ENCODE measurements around the gene PUSL1. TPM values are rescaled to one million over a fixed set of nuclear protein-coding genes. Genes with fewer than 3 reads are reported as not detected.

PUSL1 gene
- total RNA-seq, 1 donor = 29.3 TPM

DNA sequence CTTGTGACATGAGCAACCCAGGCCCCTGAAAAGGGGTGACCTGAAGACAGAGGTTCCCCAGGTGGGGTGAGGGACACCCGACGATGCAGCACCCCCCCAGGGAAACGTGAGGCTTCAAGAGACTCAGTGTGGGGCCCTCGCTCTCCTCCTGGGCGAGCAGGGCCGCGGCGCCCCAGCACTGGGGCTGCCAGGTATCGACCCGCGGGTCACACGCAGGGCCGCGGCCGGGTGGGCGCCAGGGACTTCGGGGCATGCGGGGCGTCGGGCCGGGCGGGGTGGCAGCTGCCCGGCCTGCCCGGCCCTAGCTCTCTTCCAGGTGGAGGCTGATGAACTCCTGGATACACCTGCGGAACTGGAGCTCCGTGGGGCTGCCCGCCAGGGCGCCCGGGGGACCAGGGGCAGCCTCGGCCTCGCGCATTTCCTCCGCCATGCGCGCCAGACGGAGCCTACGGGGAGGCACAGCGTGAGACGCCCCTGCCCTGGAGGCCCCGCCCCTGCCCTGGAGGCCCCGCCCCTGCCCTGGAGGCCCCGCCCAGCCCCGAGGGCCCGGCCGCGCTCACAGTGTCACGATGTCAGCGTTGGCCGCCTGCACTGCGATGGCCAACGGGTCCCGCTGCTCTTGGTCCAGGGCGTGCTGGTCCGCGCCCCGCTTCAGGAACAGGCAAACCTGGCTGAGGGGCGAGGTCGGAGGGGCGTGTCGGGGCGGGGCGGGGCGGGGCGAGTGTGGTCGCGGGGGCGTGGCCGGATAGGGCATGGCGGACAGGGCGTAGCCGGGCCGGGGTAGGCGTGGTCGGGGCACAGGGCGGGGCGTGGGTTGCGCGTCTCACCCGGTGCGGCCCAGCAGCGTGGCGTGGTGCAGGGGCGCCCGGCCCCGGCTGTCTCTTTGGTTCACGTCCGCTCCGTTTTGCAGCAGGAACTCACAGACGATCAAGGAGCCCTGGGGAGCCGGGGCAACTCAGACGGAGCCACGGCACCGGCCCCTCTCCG is 14.8 kb upstream of the PUSL1 start:
- H3K36me3 ChIP-seq (ENCODE audit: insufficient read depth, low read length) = no peaks in the 10 kb centered on the region
- H3K4me1 ChIP-seq (ENCODE audit: insufficient read depth, low read length) = peaks cover 5% of the 10 kb centered on the region
- no peak overlapping the region for H3K4me2 ChIP-seq (ENCODE audit: insufficient read depth, low read length)
- peaks cover 11% of the 10 kb centered on the region for H4K20me1 ChIP-seq (ENCODE audit: insufficient read depth, low read length)
- TF ChIP-seq, protein P1, sequence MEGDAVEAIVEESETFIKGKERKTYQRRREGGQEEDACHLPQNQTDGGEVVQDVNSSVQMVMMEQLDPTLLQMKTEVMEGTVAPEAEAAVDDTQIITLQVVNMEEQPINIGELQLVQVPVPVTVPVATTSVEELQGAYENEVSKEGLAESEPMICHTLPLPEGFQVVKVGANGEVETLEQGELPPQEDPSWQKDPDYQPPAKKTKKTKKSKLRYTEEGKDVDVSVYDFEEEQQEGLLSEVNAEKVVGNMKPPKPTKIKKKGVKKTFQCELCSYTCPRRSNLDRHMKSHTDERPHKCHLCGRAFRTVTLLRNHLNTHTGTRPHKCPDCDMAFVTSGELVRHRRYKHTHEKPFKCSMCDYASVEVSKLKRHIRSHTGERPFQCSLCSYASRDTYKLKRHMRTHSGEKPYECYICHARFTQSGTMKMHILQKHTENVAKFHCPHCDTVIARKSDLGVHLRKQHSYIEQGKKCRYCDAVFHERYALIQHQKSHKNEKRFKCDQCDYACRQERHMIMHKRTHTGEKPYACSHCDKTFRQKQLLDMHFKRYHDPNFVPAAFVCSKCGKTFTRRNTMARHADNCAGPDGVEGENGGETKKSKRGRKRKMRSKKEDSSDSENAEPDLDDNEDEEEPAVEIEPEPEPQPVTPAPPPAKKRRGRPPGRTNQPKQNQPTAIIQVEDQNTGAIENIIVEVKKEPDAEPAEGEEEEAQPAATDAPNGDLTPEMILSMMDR (IDR thresholded peaks at IDR 0.05; ENCODE audit: extremely low read depth, low read depth, low read length) = no peak
- no peak for DNase-seq (ENCODE audit: insufficient read length, low spot score, missing footprints)
- H3K4me3 ChIP-seq (ENCODE audit: insufficient read depth, low read length) = no peak overlapping the region
- no peaks in the 10 kb centered on the region for H3K9me3 ChIP-seq (ENCODE audit: low read depth, low read length)
- H3K27me3 ChIP-seq (ENCODE audit: insufficient read depth, low read length) = no peaks in the 10 kb centered on the region
- no peak overlapping the region for H3K27ac ChIP-seq (ENCODE audit: low read depth, low read length)
- H3K79me2 ChIP-seq (ENCODE audit: insufficient read depth, low read length) = no peaks in the 10 kb centered on the region
- H2AFZ ChIP-seq (ENCODE audit: low read length) = no peak overlapping the region

DNA sequence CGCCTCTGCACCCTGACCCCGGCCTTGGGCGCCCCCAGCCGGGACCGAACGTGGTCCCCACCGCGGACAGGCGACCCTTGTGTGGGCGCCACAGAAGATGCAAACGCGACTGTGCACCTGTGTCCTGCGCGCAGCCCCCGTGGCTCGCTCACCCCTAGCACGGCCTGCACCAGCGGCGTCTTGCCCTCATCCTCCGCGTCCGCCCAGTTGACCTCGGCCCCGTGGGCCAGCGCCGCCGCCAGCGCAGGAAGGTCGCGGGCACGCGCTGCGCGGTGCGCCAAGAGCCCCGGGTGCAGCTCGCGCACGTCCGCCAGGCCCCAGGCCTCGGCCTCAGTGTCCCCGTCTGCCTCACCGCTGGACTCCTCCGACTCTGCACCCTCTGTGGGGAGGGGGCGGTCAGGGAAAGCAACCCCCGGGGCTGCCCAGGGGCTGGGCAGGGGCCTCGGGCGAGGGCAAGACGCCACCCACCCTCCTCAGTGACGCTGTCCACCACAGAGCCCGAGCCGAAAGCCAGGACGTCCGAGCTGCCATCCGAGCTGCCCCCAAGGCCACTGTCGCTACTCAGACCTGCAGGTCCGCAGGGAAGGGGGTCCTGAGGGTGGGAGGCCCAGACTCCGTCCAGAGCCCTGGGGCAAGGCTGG is 14.0 kb upstream of the PUSL1 start:
- no peaks in the 10 kb centered on the region for H3K27me3 ChIP-seq (ENCODE audit: insufficient read depth, low read length)
- H3K79me2 ChIP-seq (ENCODE audit: insufficient read depth, low read length) = no peaks in the 10 kb centered on the region
- H3K27ac ChIP-seq (ENCODE audit: low read depth, low read length) = no peak overlapping the region
- no peak overlapping the region for H2AFZ ChIP-seq (ENCODE audit: low read length)
- DNase-seq (ENCODE audit: insufficient read length, low spot score, missing footprints) = no peak
- H4K20me1 ChIP-seq (ENCODE audit: insufficient read depth, low read length) = peaks cover 18% of the 10 kb centered on the region
- H3K9me3 ChIP-seq (ENCODE audit: low read depth, low read length) = no peaks in the 10 kb centered on the region
- no peak overlapping the region for H3K4me3 ChIP-seq (ENCODE audit: insufficient read depth, low read length)
- H3K4me2 ChIP-seq (ENCODE audit: insufficient read depth, low read length) = no peak overlapping the region
- H3K36me3 ChIP-seq (ENCODE audit: insufficient read depth, low read length) = no peaks in the 10 kb centered on the region
- TF ChIP-seq, protein P1 (IDR thresholded peaks at IDR 0.05; ENCODE audit: extremely low read depth, low read depth, low read length) = no peak
- H3K4me1 ChIP-seq (ENCODE audit: insufficient read depth, low read length) = peaks cover 5% of the 10 kb centered on the region

DNA sequence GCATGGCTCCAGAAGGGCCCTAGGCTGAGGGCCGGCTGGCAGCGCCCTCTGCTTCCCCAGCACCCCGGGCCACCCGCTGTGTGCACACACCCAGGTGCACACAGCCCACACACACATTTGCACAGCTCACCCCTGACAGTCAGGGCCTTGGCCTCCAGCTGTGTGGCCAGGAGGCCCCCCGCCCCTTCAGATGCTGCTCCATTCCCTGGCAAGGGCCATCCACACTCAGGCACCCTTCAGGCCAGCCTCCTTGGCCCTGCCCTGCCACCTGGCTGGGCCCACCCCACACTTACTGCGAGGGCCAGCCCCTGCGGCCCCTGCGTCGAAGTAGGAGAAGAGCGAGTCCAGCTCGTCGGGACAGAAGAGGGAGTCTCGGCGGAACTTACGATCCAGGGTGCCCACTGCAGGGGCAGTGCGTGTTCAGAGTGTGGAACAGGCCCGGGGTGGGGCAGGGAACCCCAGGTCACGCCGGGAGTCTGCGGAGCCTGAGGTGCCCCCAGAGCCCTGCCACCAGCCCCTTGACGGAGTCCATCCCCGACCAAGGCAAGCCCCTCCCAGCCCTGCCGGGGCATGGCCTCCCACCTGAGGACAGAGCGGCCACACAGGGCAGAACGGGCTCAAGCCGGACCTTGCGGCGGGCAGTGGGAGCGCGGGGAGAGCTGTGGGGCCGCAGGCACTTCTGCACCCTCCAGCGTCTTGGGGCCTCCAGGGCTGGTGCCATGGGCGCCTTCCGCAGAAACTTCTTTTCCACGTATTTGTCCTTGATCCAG is 13.1 kb upstream of the PUSL1 start:
- H3K4me3 ChIP-seq (ENCODE audit: insufficient read depth, low read length) = no peak overlapping the region
- no peaks in the 10 kb centered on the region for H3K27me3 ChIP-seq (ENCODE audit: insufficient read depth, low read length)
- no peak for DNase-seq (ENCODE audit: insufficient read length, low spot score, missing footprints)
- H3K36me3 ChIP-seq (ENCODE audit: insufficient read depth, low read length) = no peaks in the 10 kb centered on the region
- no peaks in the 10 kb centered on the region for H3K79me2 ChIP-seq (ENCODE audit: insufficient read depth, low read length)
- H3K9me3 ChIP-seq (ENCODE audit: low read depth, low read length) = no peaks in the 10 kb centered on the region
- H3K4me2 ChIP-seq (ENCODE audit: insufficient read depth, low read length) = no peak overlapping the region
- H4K20me1 ChIP-seq (ENCODE audit: insufficient read depth, low read length) = peaks cover 26% of the 10 kb centered on the region
- no peak overlapping the region for H2AFZ ChIP-seq (ENCODE audit: low read length)
- H3K4me1 ChIP-seq (ENCODE audit: insufficient read depth, low read length) = peaks cover 5% of the 10 kb centered on the region
- TF ChIP-seq, protein P1 (IDR thresholded peaks at IDR 0.05; ENCODE audit: extremely low read depth, low read depth, low read length) = no peak
- no peak overlapping the region for H3K27ac ChIP-seq (ENCODE audit: low read depth, low read length)
